ENCODE results near the gene ST6GALNAC5. TPM values are rescaled to one million over a fixed set of nuclear protein-coding genes. Genes with fewer than 3 reads are reported as not detected.
A peak's percentile ranks its signal among the peaks of the same experiment; 100 is the strongest.

The ST6GALNAC5 gene
- total RNA-seq, 1 donor from 2014 or later: 30.7 TPM

GRCh38 chr1:77026135-77026534 is 158.9 kb downstream of the ST6GALNAC5 start:
- Mint-ChIP-seq H3K36me3 (peaks cover 4% of the 10 kb centered on the region), H3K9me3 (no peaks in the 10 kb centered on the region), H3K4me3 (no peak overlapping the region), H3K4me1 (peaks cover 59% of the 10 kb centered on the region), H3K27ac (no peak overlapping the region), H3K27me3 (ENCODE audit: insufficient read depth, low read depth) (peaks cover 2% of the 10 kb centered on the region)
- Histone ChIP-seq H3K36me3 (no peaks in the 10 kb centered on the region), H4K20me1 (ENCODE audit: low read depth) (peaks cover 3% of the 10 kb centered on the region), H3K27ac (no peak overlapping the region), H3F3A (ENCODE audit: low read depth) (no peaks in the 10 kb centered on the region), H3K4me2 (no peak overlapping the region), H3K9me3 (ENCODE audit: low read depth) (no peaks in the 10 kb centered on the region), H3K4me3 (no peak overlapping the region), H3K27me3 (no peaks in the 10 kb centered on the region), H3K4me1 (peaks cover 23% of the 10 kb centered on the region), H2AFZ (replicated peaks) (no peak overlapping the region), H3K9ac (no peak overlapping the region), H3K79me2 (ENCODE audit: low read depth) (no peaks in the 10 kb centered on the region)
- TF ChIP-seq EZH2 (IDR thresholded peaks at IDR 0.05) (no peak), EZH2phosphoT487 (IDR thresholded peaks at IDR 0.05) (no peak), CTCF (IDR thresholded peaks at IDR 0.05) (no peak)
- no peak for DNase-seq (ENCODE audit: low spot score)

- TF ChIP-seq CTCF (IDR thresholded peaks at IDR 0.05) (no peak), EZH2 (IDR thresholded peaks at IDR 0.05) (no peak), EZH2phosphoT487 (IDR thresholded peaks at IDR 0.05) (no peak)
- Mint-ChIP-seq H3K4me1 (peaks cover 55% of the 10 kb centered on the region), H3K27ac (no peak overlapping the region), H3K27me3 (ENCODE audit: insufficient read depth, low read depth) (peaks cover 2% of the 10 kb centered on the region), H3K36me3 (peaks cover 4% of the 10 kb centered on the region), H3K4me3 (no peak overlapping the region), H3K9me3 (no peaks in the 10 kb centered on the region)
- Histone ChIP-seq H3K9ac (no peak overlapping the region), H2AFZ (replicated peaks) (no peak overlapping the region), H3K4me1 (peaks cover 23% of the 10 kb centered on the region), H3F3A (ENCODE audit: low read depth) (no peaks in the 10 kb centered on the region), H3K27me3 (no peaks in the 10 kb centered on the region), H3K4me3 (no peak overlapping the region), H4K20me1 (ENCODE audit: low read depth) (peaks cover 3% of the 10 kb centered on the region), H3K79me2 (ENCODE audit: low read depth) (no peaks in the 10 kb centered on the region), H3K4me2 (no peak overlapping the region), H3K36me3 (no peaks in the 10 kb centered on the region), H3K9me3 (ENCODE audit: low read depth) (no peaks in the 10 kb centered on the region), H3K27ac (no peak overlapping the region)
- no peak for DNase-seq (ENCODE audit: low spot score)
These were observed 159.4 kb downstream of the ST6GALNAC5 start for GRCh38 chr1:77026640-77027039.

- Mint-ChIP-seq H3K36me3 (peaks cover 3% of the 10 kb centered on the region), H3K27me3 (ENCODE audit: insufficient read depth, low read depth) (peaks cover 2% of the 10 kb centered on the region), H3K27ac (no peak overlapping the region), H3K4me1 (peaks cover 58% of the 10 kb centered on the region), H3K9me3 (no peaks in the 10 kb centered on the region), H3K4me3 (no peak overlapping the region)
- DNase-seq (ENCODE audit: low spot score): peak; percentile 21
- TF ChIP-seq EZH2 (IDR thresholded peaks at IDR 0.05) (no peak), EZH2phosphoT487 (IDR thresholded peaks at IDR 0.05) (no peak), CTCF (IDR thresholded peaks at IDR 0.05) (no peak)
- H3K4me3 ChIP-seq: no peak overlapping the region
- H3K36me3 ChIP-seq: no peaks in the 10 kb centered on the region
- no peaks in the 10 kb centered on the region for H3F3A ChIP-seq (ENCODE audit: low read depth)
- H3K9ac ChIP-seq: no peak overlapping the region
- no peaks in the 10 kb centered on the region for H3K9me3 ChIP-seq (ENCODE audit: low read depth)
- H2AFZ ChIP-seq (replicated peaks): no peak overlapping the region
- H3K27ac ChIP-seq: no peak overlapping the region
- no peaks in the 10 kb centered on the region for H3K79me2 ChIP-seq (ENCODE audit: low read depth)
- peak overlapping the region; percentile 42 for H3K4me2 ChIP-seq
- peaks cover 23% of the 10 kb centered on the region for H3K4me1 ChIP-seq
- no peaks in the 10 kb centered on the region for H3K27me3 ChIP-seq
- H4K20me1 ChIP-seq (ENCODE audit: low read depth): peaks cover 3% of the 10 kb centered on the region
These were observed 160.6 kb downstream of the ST6GALNAC5 start for GRCh38 chr1:77027847-77028246.
